ENCODE data around the gene ZKSCAN3.
"Not testable (repeated sequence)": the region's sequence is repeated elsewhere in the genome, so short reads cannot be mapped to it uniquely, and the experiment has no call there.

ZKSCAN3 gene

GRCh38 chr6:28349892-28350737, at the start of gene ZKSCAN3:
TSS of gene ZKSCAN3 (plus strand) at chr6:28349947. CDS start at chr6:28359587, 9,640 bp downstream.
- DNase-seq: peak; percentile 84

- DNase-seq: peak; percentile 6
Measured at GRCh38 chr6:28303570-28303969, 46.2 kb upstream of the ZKSCAN3 start.

- not testable (repeated sequence) for DNase-seq
Measured at GRCh38 chr6:28306363-28306762, 43.4 kb upstream of the ZKSCAN3 start.

GRCh38 chr6:28311139-28311823, 38.5 kb upstream of the ZKSCAN3 start:
- DNase-seq: no peak

GRCh38 chr6:28312939-28313338, 36.8 kb upstream of the ZKSCAN3 start:
- DNase-seq: no peak

GRCh38 chr6:28315628-28316027, 34.1 kb upstream of the ZKSCAN3 start:
- no peak for DNase-seq

- not testable (repeated sequence) for DNase-seq
Measured at GRCh38 chr6:28317866-28318265, 31.9 kb upstream of the ZKSCAN3 start.

GRCh38 chr6:28322661-28323060, 27.1 kb upstream of the ZKSCAN3 start:
- no peak for DNase-seq

- no peak for DNase-seq
Measured at GRCh38 chr6:28323813-28324424, 25.8 kb upstream of the ZKSCAN3 start.

- no peak for DNase-seq
Measured at GRCh38 chr6:28326371-28326948, 23.3 kb upstream of the ZKSCAN3 start.

GRCh38 chr6:28330041-28330440, 19.7 kb upstream of the ZKSCAN3 start:
- no peak for DNase-seq

- DNase-seq: no peak
Measured at GRCh38 chr6:28333047-28333446, 16.7 kb upstream of the ZKSCAN3 start.

- no peak for DNase-seq
Measured at GRCh38 chr6:28333599-28334018, 16.1 kb upstream of the ZKSCAN3 start.

GRCh38 chr6:28334286-28335039, 15.3 kb upstream of the ZKSCAN3 start:
- no peak for DNase-seq

GRCh38 chr6:28335040-28335563, 14.6 kb upstream of the ZKSCAN3 start:
- no peak for DNase-seq

GRCh38 chr6:28335564-28336283, 14.0 kb upstream of the ZKSCAN3 start, which contains the start of gene ZSCAN31:
TSS of gene ZSCAN31 (minus strand) at chr6:28336148. CDS start at chr6:28329683, 6,465 bp downstream.
- peak; percentile 91 for DNase-seq

GRCh38 chr6:28336284-28337120, 13.2 kb upstream of the ZKSCAN3 start:
- DNase-seq: peak; percentile 50

GRCh38 chr6:28337121-28337520, 12.6 kb upstream of the ZKSCAN3 start:
- DNase-seq: no peak

GRCh38 chr6:28340310-28341095, 9.2 kb upstream of the ZKSCAN3 start:
- DNase-seq: no peak

All from CD4-positive, alpha-beta T cell treated with Interleukin-12 subunit alpha and Interleukin-12 subunit beta, for 1 hour (primary cell).